HG03060 (cell line): Measurements from ENCODE around the gene PHF10.
"Not testable (repeated sequence)": the region's sequence is repeated elsewhere in the genome, so short reads cannot be mapped to it uniquely, and the experiment has no call there.

Source experiments
- ATAC-seq: cut with Tn5 transposase; IDR thresholded peaks from one replicate; pipeline ENCODE4 v1.9.1; 2021; ENCODE audit warnings: low read depth, moderate number of reproducible peaks; ENCODE audit not compliant: unreplicated experiment

PHF10 gene

GRCh38 chr6:169724494-169725124 is at the start of gene PHF10:
Gene PHF10 (minus strand): TSS chr6:169724500. CDS start chr6:169723931, 569 bp downstream.
- no peak for ATAC-seq

GRCh38 chr6:169766921-169767736 is 42.8 kb upstream of the PHF10 start:
- ATAC-seq: no peak

- ATAC-seq: no peak
Measured at GRCh38 chr6:169766232-169766631, 41.9 kb upstream of the PHF10 start.

GRCh38 chr6:169765789-169766188 is 41.5 kb upstream of the PHF10 start:
- not testable (repeated sequence) for ATAC-seq

GRCh38 chr6:169763881-169764280 is 39.6 kb upstream of the PHF10 start:
- ATAC-seq: no peak

GRCh38 chr6:169763308-169763707 is 39.0 kb upstream of the PHF10 start:
- ATAC-seq: no peak

GRCh38 chr6:169755162-169755561 is 30.9 kb upstream of the PHF10 start:
- no peak for ATAC-seq

- ATAC-seq: no peak
Measured at GRCh38 chr6:169752074-169752623, 27.8 kb upstream of the PHF10 start.

- ATAC-seq: peak; percentile 85
Measured at GRCh38 chr6:169751242-169752073, 27.2 kb upstream of the PHF10 start, which contains the start of the genes DYNLT2 and ERMARD. Gene DYNLT2 (minus strand): TSS chr6:169751572. CDS start chr6:169751458, 114 bp downstream. Gene ERMARD (plus strand): TSS chr6:169751622. CDS start chr6:169751658, 36 bp downstream.

GRCh38 chr6:169746556-169746955 is 22.3 kb upstream of the PHF10 start:
- ATAC-seq: no peak

- no peak for ATAC-seq
Measured at GRCh38 chr6:169745405-169745804, 21.1 kb upstream of the PHF10 start.

GRCh38 chr6:169741344-169741743 is 17.0 kb upstream of the PHF10 start:
- ATAC-seq: no peak

GRCh38 chr6:169738976-169739529 is 14.8 kb upstream of the PHF10 start:
- no peak for ATAC-seq

GRCh38 chr6:169738204-169738975 is 14.1 kb upstream of the PHF10 start:
- ATAC-seq: no peak

- ATAC-seq: no peak
Measured at GRCh38 chr6:169729961-169730360, 5.7 kb upstream of the PHF10 start.

GRCh38 chr6:169726963-169727362 is 2.7 kb upstream of the PHF10 start:
- no peak for ATAC-seq

GRCh38 chr6:169726049-169726400 is 1.7 kb upstream of the PHF10 start:
- ATAC-seq: no peak

GRCh38 chr6:169725125-169726048 is 1.1 kb upstream of the PHF10 start:
- no peak for ATAC-seq
